ENCODE data around the gene TERT.

- TF ChIP-seq POLR2A (IDR thresholded peaks at IDR 0.05; ENCODE audit: low read depth, low read length) (no peak), PAX5 (IDR thresholded peaks at IDR 0.05; ENCODE audit: insufficient read depth, low read length, severe bottlenecking) (no peak)
Measured at GRCh38 chr5:1220351-1220750, 74.5 kb downstream of the TERT start.
